Ovary (tissue), 3 donors: Measurements from ENCODE around the gene SLC9B2.

ENCODE experiments used
- CTCF ChIP-seq, 3 donors: fragments of 450-650 bp in 2 of 3; fragments of 200-600 bp in 1 of 3; IDR thresholded peaks; one replicate each; pipeline versions ENCODE4 v1.5.1 to v1.8.0; 2016 to 2022; ENCODE audit warnings: antibody characterized with exemption in 3 of 3, mild to moderate bottlenecking in 1 of 3
- POLR2A ChIP-seq: fragments of 450-650 bp; IDR thresholded peaks from one replicate; pipeline ENCODE4 v1.6.1; 2017; ENCODE audit warnings: antibody characterized with exemption, mild to moderate bottlenecking, moderate library complexity
- donor health status: DM: no; HTN: no; CAD: no.

- TF ChIP-seq CTCF (IDR thresholded peaks at IDR 0.05) (no peak), POLR2A (no peak)
These were observed 35.0 kb upstream of the SLC9B2 start for GRCh38 chr4:103111598-103111997.
